Kidney epithelial cell (primary cell): ENCODE measurements around the gene TPCN2. TPM values are rescaled to one million over a fixed set of nuclear protein-coding genes. Genes with fewer than 3 reads are reported as not detected.
"Not testable (repeated sequence)": the region's sequence is repeated elsewhere in the genome, so short reads cannot be mapped to it uniquely, and the experiment has no call there.

Source experiments
- DNase-seq: peaks from one replicate; pipeline ENCODE4 v3.0.0-alpha.2; 2010; ENCODE audit warnings: low read depth
- H3K27me3 ChIP-seq: 2 replicates; pipeline ENCODE4 v1.6.0; 2011; ENCODE audit warnings: low read length; ENCODE audit not compliant: control insufficient read depth, insufficient read depth
- H3K36me3 ChIP-seq: 2 replicates; pipeline ENCODE4 v1.5.1; 2011; ENCODE audit warnings: low read length; ENCODE audit not compliant: control insufficient read depth, insufficient read depth
- H3K4me3 ChIP-seq: 2 replicates; pipeline ENCODE4 v1.5.1; 2011; ENCODE audit warnings: low read depth, mild to moderate bottlenecking, control low read depth, low read length
- total RNA-seq: library from RNA; depleted of rRNA; stranded (reverse); fragments of >200 nt; gene quantifications from 2 replicates; pipeline ENCODE4 v1.2.3, GENCODE V29; 2015
- TF ChIP-seq, protein P1 (sequence below): IDR thresholded peaks from 2 replicates; pipeline ENCODE4 v1.5.1; 2011; ENCODE audit warnings: mild to moderate bottlenecking, moderate library complexity, low read length, control low read depth, inconsistent platforms; ENCODE audit not compliant: insufficient read depth, poor library complexity, severe bottlenecking

Gene TPCN2
- total RNA-seq = 8.9 and 10.2 TPM in 2 replicates

GRCh38 chr11:69048694-69049489 lies at the start of gene TPCN2:
TSS of gene TPCN2 (plus strand) at chr11:69048932. CDS start at chr11:69048998, 66 bp downstream.
- TF ChIP-seq, protein P1, sequence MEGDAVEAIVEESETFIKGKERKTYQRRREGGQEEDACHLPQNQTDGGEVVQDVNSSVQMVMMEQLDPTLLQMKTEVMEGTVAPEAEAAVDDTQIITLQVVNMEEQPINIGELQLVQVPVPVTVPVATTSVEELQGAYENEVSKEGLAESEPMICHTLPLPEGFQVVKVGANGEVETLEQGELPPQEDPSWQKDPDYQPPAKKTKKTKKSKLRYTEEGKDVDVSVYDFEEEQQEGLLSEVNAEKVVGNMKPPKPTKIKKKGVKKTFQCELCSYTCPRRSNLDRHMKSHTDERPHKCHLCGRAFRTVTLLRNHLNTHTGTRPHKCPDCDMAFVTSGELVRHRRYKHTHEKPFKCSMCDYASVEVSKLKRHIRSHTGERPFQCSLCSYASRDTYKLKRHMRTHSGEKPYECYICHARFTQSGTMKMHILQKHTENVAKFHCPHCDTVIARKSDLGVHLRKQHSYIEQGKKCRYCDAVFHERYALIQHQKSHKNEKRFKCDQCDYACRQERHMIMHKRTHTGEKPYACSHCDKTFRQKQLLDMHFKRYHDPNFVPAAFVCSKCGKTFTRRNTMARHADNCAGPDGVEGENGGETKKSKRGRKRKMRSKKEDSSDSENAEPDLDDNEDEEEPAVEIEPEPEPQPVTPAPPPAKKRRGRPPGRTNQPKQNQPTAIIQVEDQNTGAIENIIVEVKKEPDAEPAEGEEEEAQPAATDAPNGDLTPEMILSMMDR = no peak
- DNase-seq = peak; percentile 73
- Histone ChIP-seq H3K36me3 (no peaks in the 10 kb centered on the region), H3K4me3 (peak within 1 kb of the TSS; percentile 73), H3K27me3 (no peaks in the 10 kb centered on the region)

DNA sequence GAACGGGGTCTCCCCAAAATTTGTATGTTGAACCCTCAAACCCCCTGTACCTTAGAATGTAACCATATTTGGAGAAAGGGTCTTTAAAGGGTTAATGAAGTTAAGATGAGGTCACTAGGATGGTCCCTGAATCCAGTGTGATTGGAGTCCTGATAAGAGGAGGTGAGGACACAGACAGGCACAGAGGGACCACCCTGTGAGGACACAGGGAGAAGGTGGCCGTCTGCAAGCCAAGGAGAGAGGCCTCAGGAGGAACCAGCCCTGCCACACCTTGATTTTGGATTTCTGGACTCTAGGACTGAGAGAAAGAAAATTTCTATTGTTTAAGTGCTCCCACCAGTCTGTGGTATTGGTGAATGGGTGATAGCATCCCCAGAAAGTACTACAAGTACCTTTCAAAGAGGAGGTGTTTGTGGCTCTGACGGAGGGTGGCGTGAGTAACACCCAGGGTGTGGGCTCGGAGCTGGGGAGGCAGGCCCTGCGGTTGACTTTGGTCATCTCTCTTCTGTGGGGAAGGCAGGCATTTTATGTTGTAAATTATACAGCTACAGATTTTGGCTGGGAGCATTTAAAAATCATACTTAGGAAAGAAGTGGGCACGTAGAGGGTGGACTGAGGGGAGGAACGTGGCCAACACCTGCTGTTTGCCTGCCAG lies 49.5 kb upstream of the TPCN2 start:
- TF ChIP-seq, protein P1 = no peak
- Histone ChIP-seq H3K27me3 (peaks cover 3% of the 10 kb centered on the region), H3K36me3 (no peaks in the 10 kb centered on the region), H3K4me3 (no peak overlapping the region)
- no peak for DNase-seq

- H3K36me3 ChIP-seq, DNase-seq, H3K4me3 ChIP-seq, H3K27me3 ChIP-seq: not testable (repeated sequence)
These were observed 48.9 kb upstream of the TPCN2 start for GRCh38 chr11:68999748-69000355.

GRCh38 chr11:69000391-69000790 lies 48.3 kb upstream of the TPCN2 start:
- DNase-seq = no peak

DNA sequence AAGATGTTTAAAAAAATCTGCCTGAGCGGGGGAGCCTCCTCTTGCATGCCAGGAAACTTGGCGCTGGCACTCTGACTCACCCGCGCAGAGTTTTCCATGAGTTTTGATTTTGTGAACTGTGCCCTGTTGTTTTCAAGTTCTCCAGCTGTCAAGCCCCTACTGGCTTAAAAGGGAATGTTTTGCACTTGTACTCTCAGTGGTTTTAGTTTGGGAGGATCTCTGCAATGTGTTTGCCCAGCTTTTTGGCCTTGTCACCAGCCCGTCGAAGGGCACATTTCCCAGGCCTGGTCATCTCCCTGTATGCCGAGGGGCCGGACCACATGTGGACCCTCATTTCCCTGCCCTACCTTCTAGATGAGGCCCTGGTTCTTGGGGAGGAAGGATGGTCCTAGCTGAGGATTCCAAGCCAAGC lies 47.9 kb upstream of the TPCN2 start:
- DNase-seq = no peak
- Histone ChIP-seq H3K36me3 (no peaks in the 10 kb centered on the region), H3K4me3 (no peak overlapping the region), H3K27me3 (peaks cover 3% of the 10 kb centered on the region)
- TF ChIP-seq, protein P1 = peak; percentile 40

More at GRCh38 chr11:69000391-69000790, 48.3 kb upstream of the TPCN2 start:
- Histone ChIP-seq H3K4me3 (no peak overlapping the region), H3K27me3 (peaks cover 3% of the 10 kb centered on the region), H3K36me3 (no peaks in the 10 kb centered on the region)
- TF ChIP-seq, protein P1 = no peak
